Endothelial cell (in vitro differentiated cells): ENCODE results near the gene GPR17. TPM values are rescaled to one million over a fixed set of nuclear protein-coding genes. Genes with fewer than 3 reads are reported as not detected.

Experiments used
- DNase-seq: peaks from one replicate; pipeline ENCODE4 v3.0.0; 2021; ENCODE audit warnings: low spot score
- H3K27ac Mint-ChIP-seq: one replicate; pipeline ENCODE4 v1.8.0; 2021; ENCODE audit warnings: mixed read lengths, inconsistent platforms; ENCODE audit not compliant: unreplicated experiment
- H3K27me3 Mint-ChIP-seq: one replicate; pipeline ENCODE4 v1.8.0; 2021; ENCODE audit warnings: mild to moderate bottlenecking, moderate library complexity, mixed read lengths, inconsistent platforms; ENCODE audit not compliant: unreplicated experiment
- H3K36me3 Mint-ChIP-seq: one replicate; pipeline ENCODE4 v1.8.0; 2021; ENCODE audit warnings: mild to moderate bottlenecking, low read depth, mixed read lengths, inconsistent platforms; ENCODE audit not compliant: unreplicated experiment
- H3K4me1 Mint-ChIP-seq: one replicate; pipeline ENCODE4 v1.8.0; 2021; ENCODE audit warnings: mild to moderate bottlenecking, mixed read lengths, inconsistent platforms; ENCODE audit not compliant: unreplicated experiment
- H3K4me3 Mint-ChIP-seq: one replicate; pipeline ENCODE4 v1.8.0; 2021; ENCODE audit warnings: mild to moderate bottlenecking, mixed read lengths, inconsistent platforms; ENCODE audit not compliant: unreplicated experiment
- H3K9me3 Mint-ChIP-seq: one replicate; pipeline ENCODE4 v1.8.0; 2021; ENCODE audit warnings: mixed read lengths, inconsistent platforms; ENCODE audit not compliant: unreplicated experiment
- total RNA-seq: library from RNA; stranded (reverse); fragmentation: NEBNext Ultra II Directional; extraction: Animal tissue kit (Norgen Biotek cat#: 25700); gene quantifications from one replicate; pipeline ENCODE4 v1.2.1, GENCODE V29; 2021; ENCODE audit not compliant: unreplicated experiment
- TF ChIP-seq, protein P1 (sequence below): fragments of 200-600 bp; sonication (generic); IDR thresholded peaks from one replicate; pipeline ENCODE4 v1.5.0; 2021; ENCODE audit warnings: antibody characterized with exemption; ENCODE audit not compliant: unreplicated experiment

The GPR17 gene
- total RNA-seq, 1 donor from 2014 or later, result 0.15 TPM

DNA sequence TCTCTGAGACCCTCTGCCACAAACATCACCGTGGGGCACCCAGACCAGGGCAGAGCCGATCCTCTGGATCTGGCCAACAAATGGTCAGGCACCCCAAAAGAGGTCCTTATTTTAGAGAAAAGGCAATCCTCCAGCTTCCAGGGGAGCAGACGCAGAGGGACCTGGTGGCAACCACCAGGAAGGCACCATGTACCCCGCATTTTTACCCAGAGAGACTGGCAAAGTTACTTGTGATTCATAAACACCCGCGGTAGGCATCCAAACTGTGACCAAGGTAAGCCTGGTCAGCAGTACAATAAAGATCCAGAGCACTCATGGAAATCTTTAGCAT, 18.9 kb downstream of the GPR17 start:
- no peak overlapping the region for H3K4me3 Mint-ChIP-seq

DNA sequence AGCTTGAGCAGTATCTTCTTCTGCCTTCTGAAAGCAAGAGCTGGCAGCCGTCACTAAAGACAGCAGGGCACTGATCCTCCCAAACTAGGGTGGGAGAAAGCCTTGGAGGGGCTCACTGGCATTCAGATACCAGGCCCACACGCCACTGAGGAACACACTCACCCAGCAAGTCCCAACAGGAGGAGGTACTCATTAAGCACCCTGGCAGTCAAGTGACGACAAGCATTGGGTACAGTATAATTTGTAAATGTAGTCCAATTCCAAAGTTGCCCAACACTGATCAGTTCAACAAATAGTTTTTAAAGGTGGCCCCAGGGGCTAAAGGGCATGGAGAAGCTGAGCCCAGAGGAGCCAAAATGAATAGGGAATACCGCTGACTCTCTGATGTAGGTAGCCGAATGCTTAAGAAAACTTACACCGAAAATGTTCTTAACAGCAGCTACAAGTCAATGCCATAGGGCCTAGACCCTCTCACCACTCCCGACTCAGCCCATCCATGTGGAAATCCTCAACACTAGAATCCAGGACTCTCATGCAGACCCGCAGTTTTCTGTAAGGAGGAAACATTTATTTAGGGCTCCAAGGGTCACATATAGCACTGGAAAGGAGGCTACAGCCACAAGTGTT, 19.4 kb downstream of the GPR17 start:
- Mint-ChIP-seq H3K4me1 (peaks cover 4% of the 10 kb centered on the region), H3K27me3 (no peaks in the 10 kb centered on the region), H3K27ac (no peak overlapping the region), H3K36me3 (no peaks in the 10 kb centered on the region), H3K4me3 (no peak overlapping the region), H3K9me3 (no peaks in the 10 kb centered on the region)
- DNase-seq, result no peak
- TF ChIP-seq, protein P1, sequence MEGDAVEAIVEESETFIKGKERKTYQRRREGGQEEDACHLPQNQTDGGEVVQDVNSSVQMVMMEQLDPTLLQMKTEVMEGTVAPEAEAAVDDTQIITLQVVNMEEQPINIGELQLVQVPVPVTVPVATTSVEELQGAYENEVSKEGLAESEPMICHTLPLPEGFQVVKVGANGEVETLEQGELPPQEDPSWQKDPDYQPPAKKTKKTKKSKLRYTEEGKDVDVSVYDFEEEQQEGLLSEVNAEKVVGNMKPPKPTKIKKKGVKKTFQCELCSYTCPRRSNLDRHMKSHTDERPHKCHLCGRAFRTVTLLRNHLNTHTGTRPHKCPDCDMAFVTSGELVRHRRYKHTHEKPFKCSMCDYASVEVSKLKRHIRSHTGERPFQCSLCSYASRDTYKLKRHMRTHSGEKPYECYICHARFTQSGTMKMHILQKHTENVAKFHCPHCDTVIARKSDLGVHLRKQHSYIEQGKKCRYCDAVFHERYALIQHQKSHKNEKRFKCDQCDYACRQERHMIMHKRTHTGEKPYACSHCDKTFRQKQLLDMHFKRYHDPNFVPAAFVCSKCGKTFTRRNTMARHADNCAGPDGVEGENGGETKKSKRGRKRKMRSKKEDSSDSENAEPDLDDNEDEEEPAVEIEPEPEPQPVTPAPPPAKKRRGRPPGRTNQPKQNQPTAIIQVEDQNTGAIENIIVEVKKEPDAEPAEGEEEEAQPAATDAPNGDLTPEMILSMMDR, result no peak

More for the DNA sequence above, 18.9 kb downstream of the GPR17 start:
- Mint-ChIP-seq H3K36me3 (no peaks in the 10 kb centered on the region), H3K27ac (no peak overlapping the region), H3K27me3 (no peaks in the 10 kb centered on the region), H3K4me1 (peaks cover 4% of the 10 kb centered on the region), H3K9me3 (no peaks in the 10 kb centered on the region)
- DNase-seq, result no peak
- TF ChIP-seq, protein P1, result no peak

GRCh38 chr2:127669056-127669455, 23.1 kb downstream of the GPR17 start:
- H3K4me3 Mint-ChIP-seq, result no peak overlapping the region
- no peaks in the 10 kb centered on the region for H3K9me3 Mint-ChIP-seq
- TF ChIP-seq, protein P1, result no peak
- H3K4me1 Mint-ChIP-seq, result no peaks in the 10 kb centered on the region
- no peak for DNase-seq
- H3K27me3 Mint-ChIP-seq, result peaks cover 5% of the 10 kb centered on the region
- H3K36me3 Mint-ChIP-seq, result no peaks in the 10 kb centered on the region
- H3K27ac Mint-ChIP-seq, result no peak overlapping the region

- H3K4me1 Mint-ChIP-seq, result peaks cover 2% of the 10 kb centered on the region
Observed at GRCh38 chr2:127670055-127670956, 24.4 kb downstream of the GPR17 start.

More at GRCh38 chr2:127670055-127670956, 24.4 kb downstream of the GPR17 start:
- H3K36me3 Mint-ChIP-seq, result no peaks in the 10 kb centered on the region
- TF ChIP-seq, protein P1, result no peak
- DNase-seq, result no peak
- H3K4me3 Mint-ChIP-seq, result no peak overlapping the region
- H3K27me3 Mint-ChIP-seq, result peaks cover 6% of the 10 kb centered on the region
- no peaks in the 10 kb centered on the region for H3K9me3 Mint-ChIP-seq
- no peak overlapping the region for H3K27ac Mint-ChIP-seq
